WTC11 (cell line): ENCODE results near the gene PLEKHA3. TPM values are rescaled to one million over a fixed set of nuclear protein-coding genes. Genes with fewer than 3 reads are reported as not detected.

Source experiments
- CBFB ChIP-seq: sonication (generic); formaldehyde crosslinking; IDR thresholded peaks from 2 replicates; pipeline ENCODE4 v1.8.1; 2022; ENCODE audit warnings: mild to moderate bottlenecking, low read depth, missing genetic modification reagents
- CDX4 ChIP-seq: fragments of 250-450 bp; sonication (Bioruptor Pico); IDR thresholded peaks from 2 replicates; pipeline ENCODE4 v1.9.0; 2021; ENCODE audit warnings: moderate library complexity, mild to moderate bottlenecking, inconsistent platforms, borderline replicate concordance
- FOXJ3 ChIP-seq: sonication (generic); formaldehyde crosslinking; IDR thresholded peaks from 2 replicates; pipeline ENCODE4 v1.9.0; 2021; ENCODE audit warnings: missing genetic modification reagents, mild to moderate bottlenecking, borderline replicate concordance
- FOXK1 ChIP-seq: sonication (generic); formaldehyde crosslinking; IDR thresholded peaks from 2 replicates; pipeline ENCODE4 v1.8.0; 2022; ENCODE audit warnings: mild to moderate bottlenecking, moderate library complexity, missing genetic modification reagents
- FOXP1 ChIP-seq: sonication (generic); formaldehyde crosslinking; IDR thresholded peaks from 2 replicates; pipeline ENCODE4 v1.8.0; 2022; ENCODE audit warnings: missing genetic modification reagents, mild to moderate bottlenecking, moderate library complexity, borderline replicate concordance
- IRF1 ChIP-seq: sonication (generic); formaldehyde crosslinking; IDR thresholded peaks from 2 replicates; pipeline ENCODE4 v1.8.0; 2023; ENCODE audit warnings: missing genetic modification reagents
- IRF2 ChIP-seq: sonication (generic); formaldehyde crosslinking; IDR thresholded peaks from 2 replicates; pipeline ENCODE4 v1.8.0; 2022; ENCODE audit warnings: low read depth, missing genetic modification reagents, borderline replicate concordance
- JUN ChIP-seq: sonication (generic); formaldehyde crosslinking; IDR thresholded peaks from 2 replicates; pipeline ENCODE4 v1.8.0; 2023; ENCODE audit warnings: mild to moderate bottlenecking, missing genetic modification reagents
- MXD4 ChIP-seq: fragments of 250-450 bp; sonication (Bioruptor Pico); IDR thresholded peaks from 2 replicates; pipeline ENCODE4 v1.8.0; 2021; ENCODE audit warnings: mild to moderate bottlenecking, moderate library complexity, borderline replicate concordance
- MYBL2 ChIP-seq: sonication (generic); formaldehyde crosslinking; IDR thresholded peaks from 2 replicates; pipeline ENCODE4 v1.8.1; 2023; ENCODE audit warnings: mild to moderate bottlenecking, moderate library complexity, missing genetic modification reagents
- PREB ChIP-seq: sonication (generic); formaldehyde crosslinking; IDR thresholded peaks from 2 replicates; pipeline ENCODE4 v1.8.1; 2022; ENCODE audit warnings: mild to moderate bottlenecking, missing genetic modification reagents, moderate library complexity, borderline replicate concordance
- PRRX2 ChIP-seq: fragments of 250-450 bp; sonication (Bioruptor Pico); IDR thresholded peaks from 2 replicates; pipeline ENCODE4 v1.8.0; 2021; ENCODE audit warnings: mild to moderate bottlenecking
- SOX15 ChIP-seq: fragments of 250-450 bp; sonication (Bioruptor Pico); IDR thresholded peaks from 2 replicates; pipeline ENCODE4 v1.9.0; 2021; ENCODE audit warnings: mild to moderate bottlenecking
- TCF7 ChIP-seq: sonication (generic); formaldehyde crosslinking; IDR thresholded peaks from 2 replicates; pipeline ENCODE4 v1.8.0; 2022; ENCODE audit warnings: mild to moderate bottlenecking, low read depth, missing genetic modification reagents, moderate library complexity
- TEAD1 ChIP-seq: sonication (generic); formaldehyde crosslinking; IDR thresholded peaks from 2 replicates; pipeline ENCODE4 v1.8.0; 2022; ENCODE audit warnings: mild to moderate bottlenecking, missing genetic modification reagents
- TEAD4 ChIP-seq: sonication (generic); formaldehyde crosslinking; IDR thresholded peaks from 2 replicates; pipeline ENCODE4 v1.8.0; 2022; ENCODE audit warnings: mild to moderate bottlenecking, missing genetic modification reagents
- TP53 ChIP-seq: sonication (generic); formaldehyde crosslinking; IDR thresholded peaks from 2 replicates; pipeline ENCODE4 v1.8.1; 2023; ENCODE audit warnings: mild to moderate bottlenecking, missing genetic modification reagents
- ZBTB43 ChIP-seq: sonication (generic); formaldehyde crosslinking; IDR thresholded peaks from 2 replicates; pipeline ENCODE4 v1.8.1; 2023; ENCODE audit warnings: mild to moderate bottlenecking, missing genetic modification reagents
- ZNF219 ChIP-seq: sonication (generic); formaldehyde crosslinking; IDR thresholded peaks from 2 replicates; pipeline ENCODE4 v1.8.0; 2023; ENCODE audit warnings: missing genetic modification reagents, mild to moderate bottlenecking, borderline replicate concordance
- ZNF416 ChIP-seq: fragments of 250-450 bp; sonication (Bioruptor Pico); IDR thresholded peaks from 2 replicates; pipeline ENCODE4 v1.9.0; 2021; ENCODE audit warnings: mild to moderate bottlenecking, inconsistent platforms
- ZNF423 ChIP-seq: fragments of 250-450 bp; sonication (Bioruptor Pico); IDR thresholded peaks from 2 replicates; pipeline ENCODE4 v2.1.2; 2022; ENCODE audit warnings: mild to moderate bottlenecking, moderate library complexity
- ZSCAN18 ChIP-seq: fragments of 250-450 bp; sonication (Bioruptor Pico); IDR thresholded peaks from 2 replicates; pipeline ENCODE4 v2.1.2; 2022; ENCODE audit warnings: mild to moderate bottlenecking, moderate library complexity
- total RNA-seq: library from RNA; stranded (reverse); gene quantifications from 3 replicates; pipeline ENCODE4 v1.2.3, GENCODE V29; 2021
- TF ChIP-seq, protein P1 (sequence below): sonication (generic); formaldehyde crosslinking; IDR thresholded peaks from 2 replicates; pipeline ENCODE4 v1.8.0; 2022; ENCODE audit warnings: mild to moderate bottlenecking, missing genetic modification reagents
- TF ChIP-seq, protein P2 (sequence below): sonication (generic); formaldehyde crosslinking; IDR thresholded peaks from 2 replicates; pipeline ENCODE4 v1.8.1; 2023; ENCODE audit warnings: mild to moderate bottlenecking, missing genetic modification reagents, moderate library complexity
- TF ChIP-seq, protein P3 (sequence below): fragments of 250-450 bp; sonication (Bioruptor Pico); conservative IDR thresholded peaks from 2 replicates; pipeline ENCODE4 v1.9.0; 2021; ENCODE audit warnings: mild to moderate bottlenecking
- TF ChIP-seq, protein P4 (sequence below): sonication (generic); formaldehyde crosslinking; IDR thresholded peaks from 2 replicates; pipeline ENCODE4 v1.8.1; 2023; ENCODE audit warnings: mild to moderate bottlenecking, missing genetic modification reagents, moderate library complexity
- TF ChIP-seq, protein P5 (sequence below): sonication (generic); formaldehyde crosslinking; IDR thresholded peaks from 2 replicates; pipeline ENCODE4 v1.8.1; 2022; ENCODE audit warnings: low read depth, missing genetic modification reagents, borderline replicate concordance

Gene PLEKHA3
- total RNA-seq, 1 experiment from 2014 or later = 18.7 TPM

GRCh38 chr2:178450774-178451525 is 29.3 kb upstream of the PLEKHA3 start, which contains the start of the genes PJVK and PRKRA (continued):
- TF ChIP-seq TP53 (CRISPR knock-in tag) (no peak), ZSCAN18 (CRISPR knock-in tag) (no peak), JUN (no peak), ZBTB43 (CRISPR knock-in tag) (peak; percentile 29; the same call in 1 of the 2 replicates), ZNF219 (CRISPR knock-in tag) (no peak), CBFB (peak; percentile 93), ZNF423 (CRISPR knock-in tag) (no peak), CDX4 (CRISPR knock-in tag) (no peak), TCF7 (no peak), PRRX2 (CRISPR knock-in tag) (no peak), SOX15 (CRISPR knock-in tag) (no peak), MYBL2 (CRISPR knock-in tag) (no peak), IRF2 (no peak), TEAD1 (peak; percentile 21; the same call in 1 of the 2 replicates), TEAD4 (CRISPR knock-in tag) (no peak), FOXJ3 (CRISPR knock-in tag) (no peak), MXD4 (CRISPR knock-in tag) (no peak), PREB (no peak), FOXP1 (CRISPR knock-in tag) (peak; percentile 66; the same call in 1 of the 2 replicates), IRF1 (CRISPR knock-in tag) (0 out of 2 replicates have a peak, but pooled peaks have one; percentile 37), ZNF416 (peak; percentile 56; the same call in 1 of the 2 replicates), FOXK1 (CRISPR knock-in tag) (no peak; the same call in 1 of the 2 replicates)
- TF ChIP-seq, protein P1, sequence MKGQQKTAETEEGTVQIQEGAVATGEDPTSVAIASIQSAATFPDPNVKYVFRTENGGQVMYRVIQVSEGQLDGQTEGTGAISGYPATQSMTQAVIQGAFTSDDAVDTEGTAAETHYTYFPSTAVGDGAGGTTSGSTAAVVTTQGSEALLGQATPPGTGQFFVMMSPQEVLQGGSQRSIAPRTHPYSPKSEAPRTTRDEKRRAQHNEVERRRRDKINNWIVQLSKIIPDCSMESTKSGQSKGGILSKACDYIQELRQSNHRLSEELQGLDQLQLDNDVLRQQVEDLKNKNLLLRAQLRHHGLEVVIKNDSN (CRISPR knock-in tag) = 0 out of 2 replicates have a peak, but pooled peaks have one; percentile 31
- TF ChIP-seq, protein P2, sequence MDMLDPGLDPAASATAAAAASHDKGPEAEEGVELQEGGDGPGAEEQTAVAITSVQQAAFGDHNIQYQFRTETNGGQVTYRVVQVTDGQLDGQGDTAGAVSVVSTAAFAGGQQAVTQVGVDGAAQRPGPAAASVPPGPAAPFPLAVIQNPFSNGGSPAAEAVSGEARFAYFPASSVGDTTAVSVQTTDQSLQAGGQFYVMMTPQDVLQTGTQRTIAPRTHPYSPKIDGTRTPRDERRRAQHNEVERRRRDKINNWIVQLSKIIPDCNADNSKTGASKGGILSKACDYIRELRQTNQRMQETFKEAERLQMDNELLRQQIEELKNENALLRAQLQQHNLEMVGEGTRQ (CRISPR knock-in tag) = no peak; the same call in 1 of the 2 replicates
- TF ChIP-seq, protein P3, sequence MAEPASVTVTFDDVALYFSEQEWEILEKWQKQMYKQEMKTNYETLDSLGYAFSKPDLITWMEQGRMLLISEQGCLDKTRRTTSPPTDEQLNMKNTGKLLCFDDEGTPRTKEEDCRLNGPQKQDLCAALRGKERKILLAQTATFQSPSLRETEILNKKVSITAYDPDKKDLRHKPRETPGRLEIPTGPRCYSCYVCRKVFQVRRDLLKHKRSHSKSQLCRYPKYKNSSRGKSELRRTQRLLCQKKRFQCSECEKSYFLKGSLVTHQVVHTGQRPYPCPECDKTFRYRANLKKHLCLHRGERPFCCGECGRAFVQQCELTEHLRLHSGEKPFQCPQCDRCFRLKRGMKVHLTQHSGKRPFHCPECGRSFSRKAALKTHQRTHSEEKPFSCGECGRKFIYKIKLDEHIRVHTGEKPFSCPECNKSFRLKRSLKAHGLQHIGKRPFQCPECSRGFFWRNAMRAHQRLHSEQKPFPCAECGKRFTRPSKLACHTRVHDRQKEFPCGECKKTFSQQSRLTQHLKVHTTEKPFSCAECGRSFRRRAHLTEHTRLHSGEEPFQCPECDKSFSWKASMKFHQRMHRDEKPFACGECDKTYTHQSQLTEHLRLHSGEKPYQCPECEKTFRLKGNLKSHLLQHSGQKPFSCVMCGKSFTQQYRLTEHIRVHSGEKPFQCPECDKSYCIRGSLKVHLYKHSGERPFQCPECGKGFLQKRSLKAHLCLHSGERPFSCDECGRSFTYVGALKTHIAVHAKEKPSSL (CRISPR knock-in tag) = no peak
- TF ChIP-seq, protein P4, sequence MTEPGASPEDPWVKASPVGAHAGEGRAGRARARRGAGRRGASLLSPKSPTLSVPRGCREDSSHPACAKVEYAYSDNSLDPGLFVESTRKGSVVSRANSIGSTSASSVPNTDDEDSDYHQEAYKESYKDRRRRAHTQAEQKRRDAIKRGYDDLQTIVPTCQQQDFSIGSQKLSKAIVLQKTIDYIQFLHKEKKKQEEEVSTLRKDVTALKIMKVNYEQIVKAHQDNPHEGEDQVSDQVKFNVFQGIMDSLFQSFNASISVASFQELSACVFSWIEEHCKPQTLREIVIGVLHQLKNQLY = 0 out of 2 replicates have a peak, but pooled peaks have one; percentile 72
- TF ChIP-seq, protein P5, sequence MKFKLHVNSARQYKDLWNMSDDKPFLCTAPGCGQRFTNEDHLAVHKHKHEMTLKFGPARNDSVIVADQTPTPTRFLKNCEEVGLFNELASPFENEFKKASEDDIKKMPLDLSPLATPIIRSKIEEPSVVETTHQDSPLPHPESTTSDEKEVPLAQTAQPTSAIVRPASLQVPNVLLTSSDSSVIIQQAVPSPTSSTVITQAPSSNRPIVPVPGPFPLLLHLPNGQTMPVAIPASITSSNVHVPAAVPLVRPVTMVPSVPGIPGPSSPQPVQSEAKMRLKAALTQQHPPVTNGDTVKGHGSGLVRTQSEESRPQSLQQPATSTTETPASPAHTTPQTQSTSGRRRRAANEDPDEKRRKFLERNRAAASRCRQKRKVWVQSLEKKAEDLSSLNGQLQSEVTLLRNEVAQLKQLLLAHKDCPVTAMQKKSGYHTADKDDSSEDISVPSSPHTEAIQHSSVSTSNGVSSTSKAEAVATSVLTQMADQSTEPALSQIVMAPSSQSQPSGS (CRISPR knock-in tag) = no peak
